Fibroblast of mammary gland (primary cell): ENCODE data around the gene MECP2.
A peak's percentile ranks its signal among the peaks of the same experiment; 100 is the strongest.
"Not testable (repeated sequence)": the region's sequence is repeated elsewhere in the genome, so short reads cannot be mapped to it uniquely, and the experiment has no call there.

Source experiments
- DNase-seq: peaks from one replicate; pipeline ENCODE4 v3.0.0-alpha.2; 2010; ENCODE audit warnings: low read depth
- H3K4me3 ChIP-seq: 2 replicates; pipeline ENCODE4 v1.5.1; 2011; ENCODE audit warnings: low read depth, mild to moderate bottlenecking, low read length, moderate library complexity; ENCODE audit not compliant: control insufficient read depth
- CTCF ChIP-seq: conservative IDR thresholded peaks from 2 replicates; pipeline ENCODE4 v1.5.1; 2011; ENCODE audit warnings: low read depth, low read length, inconsistent platforms; ENCODE audit not compliant: control insufficient read depth, insufficient read depth

MECP2 gene

GRCh38 chrX:154097589-154098541, at the start of gene MECP2:
Gene MECP2 (minus strand): TSS chrX:154097717.
- no peak for TF ChIP-seq CTCF

GRCh38 chrX:154144010-154144409, 46.5 kb upstream of the MECP2 start, which contains the start of gene OPN1LW:
Gene OPN1LW (plus strand): TSS chrX:154144243. CDS start chrX:154144284, 41 bp downstream.
- not testable (repeated sequence) for DNase-seq, H3K4me3 ChIP-seq

More at GRCh38 chrX:154097589-154098541, at the start of gene MECP2:
- peak; percentile 88 for DNase-seq
- peak within 1 kb of the TSS; percentile 56 for H3K4me3 ChIP-seq

GRCh38 chrX:154142950-154143745, 45.6 kb upstream of the MECP2 start:
- no peak for DNase-seq
- H3K4me3 ChIP-seq: no peak overlapping the region
- TF ChIP-seq CTCF: no peak

- no peak for TF ChIP-seq CTCF
- no peak overlapping the region for H3K4me3 ChIP-seq
- DNase-seq: no peak
Measured at GRCh38 chrX:154142386-154142785, 44.9 kb upstream of the MECP2 start.

GRCh38 chrX:154140742-154141141, 43.2 kb upstream of the MECP2 start:
- no peak for TF ChIP-seq CTCF
- DNase-seq: no peak
- H3K4me3 ChIP-seq: no peak overlapping the region

- no peak overlapping the region for H3K4me3 ChIP-seq
- TF ChIP-seq CTCF: no peak
- DNase-seq: no peak
Measured at GRCh38 chrX:154140206-154140605, 42.7 kb upstream of the MECP2 start.

GRCh38 chrX:154138857-154139256, 41.3 kb upstream of the MECP2 start:
- no peak for DNase-seq
- no peak for TF ChIP-seq CTCF

More at GRCh38 chrX:154138857-154139256, 41.3 kb upstream of the MECP2 start:
- no peak overlapping the region for H3K4me3 ChIP-seq
